Glomerular visceral epithelial cell (primary cell): ENCODE results near the gene VASH1.

Experiments
- DNase-seq: peaks from one replicate; pipeline ENCODE4 v3.0.0-alpha.2; 2016; ENCODE audit errors: extremely low spot score

The VASH1 gene

DNA sequence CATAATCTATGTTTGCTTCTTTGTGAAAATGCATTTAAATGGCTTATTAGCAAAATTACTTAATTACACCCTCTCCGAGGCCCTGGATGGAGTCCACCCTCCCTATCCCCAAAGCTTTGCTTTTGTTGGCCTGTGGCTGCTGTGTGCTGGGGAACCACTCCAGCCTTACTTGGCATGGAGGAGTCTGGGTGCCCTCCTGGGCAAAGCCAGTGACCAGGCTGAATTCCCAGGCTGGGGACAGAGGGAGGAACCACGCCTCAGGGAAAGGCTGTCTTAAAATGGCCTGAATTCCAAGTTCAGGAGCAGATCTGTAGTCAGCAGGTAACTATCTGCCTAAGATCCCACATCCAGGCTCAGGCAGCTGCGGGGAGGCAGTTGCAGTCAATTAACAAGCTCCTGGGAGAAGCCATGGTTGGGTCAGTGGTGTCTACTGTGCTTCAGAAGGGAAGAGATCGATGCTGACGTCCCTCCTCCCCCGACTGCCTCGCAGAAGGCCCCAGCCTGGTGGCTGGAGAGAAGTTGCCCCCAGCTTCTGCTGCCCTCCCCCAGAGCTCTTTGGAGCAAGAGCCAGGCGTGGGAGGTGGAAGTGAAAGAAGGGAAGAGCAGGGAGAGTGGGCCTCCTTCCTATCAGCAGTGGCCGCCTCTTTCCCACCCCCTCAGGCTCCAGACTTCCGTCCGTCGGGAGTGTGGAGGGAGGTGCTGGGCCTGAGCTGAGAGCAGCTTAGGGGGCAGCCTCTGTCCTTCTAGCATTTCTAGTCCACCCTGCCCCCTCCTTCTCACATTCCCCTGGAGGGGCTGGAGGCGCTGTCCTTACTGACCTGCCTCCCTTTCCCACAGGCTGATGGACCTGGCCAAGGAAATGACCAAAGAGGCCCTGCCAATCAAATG is 11.3 kb downstream of the VASH1 start:
- no peak for DNase-seq

- DNase-seq, result peak; percentile 71
Measured at GRCh38 chr14:76773188-76773885, 12.1 kb downstream of the VASH1 start.

DNA sequence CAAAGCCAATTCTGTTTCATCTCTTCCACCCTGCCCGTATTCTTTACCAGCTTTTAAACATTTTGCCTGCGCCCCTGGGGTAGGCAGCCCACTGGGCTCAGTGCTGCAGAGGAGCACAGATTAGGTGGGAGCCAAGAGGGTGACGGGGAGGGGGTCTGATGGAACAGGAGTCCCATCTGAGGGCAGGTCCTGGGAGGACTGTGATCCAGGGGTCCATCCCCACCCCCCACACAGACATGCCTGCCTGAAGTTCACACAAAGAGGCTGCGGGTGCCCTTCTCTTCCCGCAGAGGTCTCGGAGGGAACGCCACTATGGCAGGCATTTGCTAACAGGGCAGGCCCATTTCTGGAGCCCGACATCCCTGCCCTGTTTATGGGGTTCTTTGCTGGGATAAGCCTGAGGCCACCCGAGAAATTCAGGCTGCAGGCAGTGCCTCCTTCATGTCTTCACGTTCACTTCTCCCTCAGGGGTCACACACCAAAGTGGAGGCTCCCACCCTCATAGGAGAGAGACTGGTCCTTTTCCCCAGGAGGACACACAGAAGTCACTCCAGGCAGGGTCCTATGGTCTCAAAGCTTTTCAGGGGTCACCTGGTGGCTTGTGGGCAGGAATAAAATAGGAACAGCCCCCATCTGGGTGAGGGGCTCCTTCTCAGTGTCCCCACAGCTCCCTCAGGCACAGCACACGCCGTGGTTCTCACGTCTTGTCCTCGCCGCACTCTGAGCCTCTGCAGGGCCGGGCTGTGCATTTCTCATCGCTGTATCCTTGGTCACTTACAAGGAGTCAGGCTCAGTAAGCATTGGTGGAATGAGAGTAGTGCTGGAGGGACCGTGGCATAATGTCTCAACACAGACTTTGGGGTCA is 12.9 kb downstream of the VASH1 start:
- no peak for DNase-seq

- no peak for DNase-seq
Measured at GRCh38 chr14:76774821-76775694, 13.8 kb downstream of the VASH1 start.

DNA sequence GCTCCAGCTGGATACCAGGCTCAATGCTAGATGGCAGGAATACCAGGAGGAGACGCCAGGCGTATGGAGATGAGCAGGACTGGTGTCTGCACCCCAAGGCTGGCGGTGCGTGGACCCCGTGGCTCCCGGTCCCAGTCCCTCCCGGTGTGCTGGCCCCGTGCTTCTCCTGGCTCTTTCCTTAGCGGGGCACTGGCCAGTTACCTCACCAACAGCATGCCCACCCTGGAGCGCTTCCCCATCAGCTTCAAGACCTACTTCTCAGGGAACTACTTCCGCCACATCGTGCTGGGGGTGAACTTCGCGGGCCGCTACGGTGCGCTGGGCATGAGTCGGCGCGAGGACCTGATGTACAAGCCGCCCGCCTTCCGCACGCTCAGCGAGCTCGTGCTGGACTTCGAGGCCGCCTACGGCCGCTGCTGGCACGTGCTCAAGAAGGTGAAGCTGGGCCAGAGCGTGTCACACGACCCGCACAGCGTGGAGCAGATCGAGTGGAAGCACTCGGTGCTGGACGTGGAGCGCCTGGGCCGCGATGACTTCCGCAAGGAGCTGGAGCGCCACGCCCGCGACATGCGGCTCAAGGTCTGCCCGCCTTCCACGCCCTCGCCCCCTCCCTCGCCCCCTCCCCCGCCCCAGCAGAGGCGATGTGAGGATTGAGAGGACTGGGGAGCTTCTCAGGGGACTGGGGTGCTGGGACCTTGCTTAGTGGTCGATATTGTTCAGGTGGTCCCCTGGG is 14.6 kb downstream of the VASH1 start:
- no peak for DNase-seq

DNA sequence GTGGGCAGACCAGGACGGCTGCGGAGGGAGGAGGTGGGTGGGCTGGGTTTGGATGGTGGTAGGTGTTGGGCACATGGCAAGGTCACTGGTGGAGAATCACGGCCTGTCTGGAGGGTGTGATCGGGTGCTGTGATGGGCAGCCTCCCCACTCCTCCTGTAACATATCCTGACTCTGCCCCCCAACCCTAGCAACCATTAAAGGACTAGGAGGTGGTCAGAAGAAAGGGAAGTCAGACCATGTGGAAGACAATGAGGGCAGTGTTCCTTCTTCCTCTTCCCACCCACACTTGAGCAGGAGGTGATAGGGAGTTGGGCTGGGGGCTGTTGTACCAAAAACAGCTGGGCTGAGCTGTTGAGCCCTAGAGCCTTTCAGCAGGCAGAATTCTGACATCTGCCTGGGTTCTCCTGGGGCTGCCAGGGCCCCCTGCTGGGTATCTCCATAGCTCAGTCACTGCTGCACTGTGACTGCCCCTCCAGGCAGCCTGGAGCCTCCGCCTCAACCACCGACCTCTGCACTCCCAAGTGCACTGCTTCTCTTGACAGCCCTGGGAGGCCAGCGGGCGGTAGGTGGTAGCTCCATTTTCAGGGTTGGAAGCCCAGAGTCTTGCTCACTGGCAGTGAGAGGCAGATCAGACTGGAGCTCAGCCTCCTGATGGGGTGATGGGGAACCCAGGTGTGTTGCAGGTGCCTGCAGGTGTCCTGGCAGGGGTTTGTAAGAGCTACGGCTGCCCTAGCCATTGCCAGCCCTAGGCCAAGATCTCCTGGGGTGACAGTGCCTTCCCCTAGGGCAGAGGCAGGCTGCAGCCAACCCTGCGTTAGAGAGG is 15.4 kb downstream of the VASH1 start:
- DNase-seq, result no peak

- DNase-seq, result no peak
Measured at GRCh38 chr14:76777721-76778120, 16.5 kb downstream of the VASH1 start.

DNA sequence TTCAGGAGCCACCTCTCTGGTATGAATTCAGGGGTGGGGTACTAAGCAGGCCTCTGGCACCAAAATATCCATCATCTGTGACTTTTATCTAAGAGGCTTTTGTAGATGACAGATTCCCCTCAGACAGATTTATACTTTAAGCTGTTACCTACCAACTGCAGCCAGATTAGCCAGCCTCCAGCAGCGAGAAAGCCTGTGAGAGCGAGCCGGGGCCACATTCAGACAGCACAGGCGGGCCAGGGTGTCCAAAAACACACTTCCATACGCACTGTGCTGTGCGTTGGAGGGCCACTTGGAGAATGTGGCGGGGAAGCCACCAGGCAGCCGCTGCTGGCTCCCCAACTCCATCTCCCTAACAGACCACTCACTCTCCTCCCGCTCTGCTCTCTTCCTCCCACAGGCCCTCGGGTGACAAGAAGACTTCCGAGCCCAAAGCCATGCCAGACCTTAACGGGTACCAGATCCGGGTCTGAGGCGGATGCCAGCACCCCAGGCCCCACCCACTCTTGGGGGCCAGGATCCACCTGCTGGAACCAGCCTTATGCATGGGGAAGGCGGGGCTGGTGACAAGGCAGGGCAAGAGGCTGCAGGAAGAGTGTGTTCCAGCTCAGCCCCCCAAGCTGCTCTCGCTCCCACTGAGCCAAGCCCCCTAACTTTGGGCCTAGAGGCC is 17.4 kb downstream of the VASH1 start:
- no peak for DNase-seq

DNA sequence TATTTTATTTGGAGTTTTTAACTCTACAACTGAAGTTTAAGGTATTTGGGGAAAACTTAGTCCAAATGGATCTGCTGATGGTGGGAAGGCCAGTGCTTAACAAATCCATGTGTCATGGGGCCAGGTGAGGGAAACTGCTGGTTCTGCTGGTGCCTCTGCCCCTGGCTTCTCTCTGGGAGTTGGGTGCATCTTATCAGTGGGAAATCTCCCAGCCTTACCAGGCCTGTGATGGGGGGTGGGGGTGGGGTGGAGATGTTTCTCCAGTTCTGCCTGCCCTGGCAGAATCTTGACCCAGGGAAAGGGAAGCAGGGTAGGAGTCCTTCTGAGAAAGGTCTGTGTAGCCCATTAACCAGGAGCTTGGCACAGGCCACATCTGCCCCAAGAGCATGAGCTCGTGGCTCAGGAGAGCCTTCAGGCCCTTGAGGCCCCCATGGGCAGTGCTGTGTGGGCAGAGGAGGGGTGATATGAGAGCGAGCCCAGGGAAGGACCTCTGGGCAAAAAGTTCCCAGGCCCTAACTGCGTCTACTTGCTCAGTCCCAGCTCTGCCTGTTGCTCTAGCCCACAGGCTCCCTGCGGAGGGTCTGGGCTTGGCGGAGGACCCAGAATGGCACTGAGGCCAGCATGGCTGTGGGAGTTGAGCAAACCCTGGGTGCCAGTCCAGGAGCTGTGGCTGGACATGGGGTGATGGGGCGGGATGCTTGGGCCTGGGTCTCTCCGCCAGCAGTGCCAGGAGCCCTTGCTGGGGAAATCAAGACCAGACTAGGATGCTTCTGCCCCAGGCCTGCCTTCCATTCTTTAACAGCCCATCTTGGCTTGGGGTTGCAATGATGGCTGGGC is 18.2 kb downstream of the VASH1 start:
- DNase-seq, result no peak

- DNase-seq, result no peak
Measured at GRCh38 chr14:76780058-76780345, 18.7 kb downstream of the VASH1 start.

DNA sequence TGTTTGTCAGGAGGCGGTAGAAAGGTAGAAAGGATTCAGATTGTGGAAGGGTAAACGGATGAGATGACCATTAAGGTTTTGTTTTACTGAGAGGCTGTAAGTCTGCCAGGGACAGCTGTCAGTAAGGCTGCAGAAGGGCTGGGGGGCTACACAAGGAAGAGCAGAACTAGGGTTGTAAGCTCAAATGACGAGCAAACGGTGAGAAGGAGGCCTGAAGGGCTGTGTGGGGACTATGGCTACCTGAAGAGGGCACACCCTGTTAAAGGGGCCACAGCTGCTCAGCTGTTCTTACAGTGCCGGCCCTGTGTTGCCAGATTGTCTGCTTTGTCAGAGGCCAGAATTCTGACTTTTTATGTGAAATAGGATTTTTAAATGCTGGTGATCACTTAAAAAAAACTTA is 19.1 kb downstream of the VASH1 start:
- DNase-seq, result no peak

DNA sequence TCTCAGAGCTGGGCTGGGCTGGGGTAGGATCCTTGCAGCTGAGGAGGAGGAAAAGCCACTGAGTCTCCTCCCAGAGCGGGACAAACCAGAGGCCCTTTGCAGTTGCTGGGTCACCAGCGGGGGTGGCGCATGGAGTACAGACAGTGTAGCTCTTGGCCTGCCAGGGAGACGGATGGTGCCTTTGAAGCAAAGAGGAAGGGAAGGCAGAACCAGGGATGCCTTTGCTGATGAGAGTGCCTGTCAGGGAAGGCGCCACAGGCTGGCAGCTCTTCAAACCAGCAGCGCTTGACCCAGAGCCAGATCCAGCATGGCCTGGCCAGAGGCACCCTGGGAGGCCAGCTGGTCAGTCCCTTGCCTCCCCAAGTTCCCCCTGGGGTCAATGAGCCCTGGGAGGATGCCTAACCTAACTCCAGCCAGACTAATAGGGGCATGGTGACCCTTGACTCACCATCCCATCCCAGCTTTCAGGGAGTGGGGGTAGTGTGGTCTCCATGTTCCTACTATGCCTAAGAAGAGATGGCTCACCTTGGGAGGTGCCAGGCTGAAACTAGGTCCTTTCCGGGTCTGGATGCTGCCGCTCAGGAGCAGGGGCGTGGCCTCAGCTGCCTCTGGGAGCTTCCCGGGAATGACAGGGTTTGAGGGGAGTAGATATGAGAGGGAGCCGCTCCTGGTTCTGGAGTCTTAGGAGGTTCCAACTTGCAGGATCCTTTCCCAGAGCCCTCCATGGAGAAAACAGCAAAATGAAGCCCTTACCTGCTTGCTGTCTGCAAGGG is 19.8 kb downstream of the VASH1 start:
- DNase-seq, result no peak

GRCh38 chr14:76781648-76782051 is 20.4 kb downstream of the VASH1 start:
- DNase-seq, result peak; percentile 16

GRCh38 chr14:76782115-76782884 is 21.0 kb downstream of the VASH1 start:
- no peak for DNase-seq

- DNase-seq, result no peak
Measured at GRCh38 chr14:76782885-76783566, 21.8 kb downstream of the VASH1 start.

DNA sequence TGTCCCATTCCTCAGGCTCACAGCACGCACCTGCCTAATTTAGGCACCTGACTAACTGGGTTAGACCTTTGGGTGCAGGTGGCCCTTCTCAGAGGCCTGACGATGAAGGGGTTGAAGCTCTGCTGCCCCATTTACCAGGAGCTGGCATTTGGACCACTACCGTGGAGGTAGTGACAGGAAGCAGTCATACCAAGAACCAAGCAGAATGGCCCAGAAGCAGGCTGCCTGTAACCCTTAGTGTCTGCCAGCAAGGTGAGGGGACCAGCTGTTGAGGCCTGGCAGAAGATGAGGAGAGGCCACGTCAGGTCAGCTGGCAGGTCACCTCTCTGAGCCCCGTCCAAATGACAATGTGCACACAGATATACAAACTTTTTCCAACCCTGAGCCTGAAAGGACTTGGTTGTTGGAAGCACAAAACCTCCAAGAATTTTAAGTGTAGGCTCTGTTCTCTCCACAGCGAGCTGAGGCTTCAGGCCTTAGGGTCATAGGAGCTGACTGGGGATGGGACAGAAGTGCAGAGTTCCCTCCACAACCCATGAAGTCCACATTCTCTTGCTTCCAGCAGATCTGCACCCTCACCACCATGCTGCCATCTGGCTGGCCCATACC is 23.1 kb downstream of the VASH1 start:
- DNase-seq, result no peak
